HepG2 (cell line): ENCODE data around the gene THSD4. TPM values are rescaled to one million over a fixed set of nuclear protein-coding genes. Genes with fewer than 3 reads are reported as not detected.

ENCODE experiments used
- ATAC-seq: fragments of 200-7000 bp; cut with Tn5 transposase; 3 replicates; pipeline ENCODE4 v1.9.1; 2020; ENCODE audit warnings: mild to moderate bottlenecking, moderate library complexity
- BruUV-seq: library from RNA; stranded (reverse); fragments of 400-500 nt; replicated peaks from 2 replicates; lab custom pipeline; 2021; lab: Mats Ljungman, UMichigan
- CTCF ChIA-PET: fragments of 300-600 bp; formaldehyde crosslinking; extraction: SDS; loops from one replicate; lab custom pipeline; 2021; ENCODE audit warnings: low total read pairs, inconsistent platforms, low intra/inter-chr PET ratio; lab: Yijun Ruan, JAX
- POLR2A ChIA-PET: fragments of 350-600 bp; sonication (Branson Sonifier 250); formaldehyde crosslinking; loops from one replicate; lab custom pipeline; 2020; ENCODE audit warnings: antibody characterized with exemption, inconsistent platforms; lab: Yijun Ruan, JAX
- DNase-seq: peaks from one replicate; pipeline ENCODE4 v3.0.0-alpha.2; 2015; ENCODE audit warnings: low spot score
- FAIRE-seq: peaks from 3 replicates; lab custom pipeline; 2011; peaks lifted over from hg19 to GRCh38; lab: Jason Lieb, UNC
- H2AFZ ChIP-seq: one replicate; pipeline ENCODE4 v1.6.1; 2011; ENCODE audit warnings: low read length, inconsistent platforms
- H3K27ac ChIP-seq: fragments of 300-600 bp; 3 replicates; pipeline ENCODE4 v1.8.0; 2011; ENCODE audit warnings: mixed run types, mild to moderate bottlenecking, mixed read lengths, low read length, inconsistent platforms; ENCODE audit not compliant: insufficient read depth; ENCODE audit errors: extremely low read length
- H3K27me3 ChIP-seq, 2 experiments: fragments of 200-600 bp in 1 of 2; 2 replicates in 1 of 2; 3 replicates in 1 of 2; pipeline versions ENCODE4 v1.6.0 to v1.8.0; 2011; ENCODE audit warnings: low read length in 2 of 2, mild to moderate bottlenecking in 2 of 2, moderate library complexity in 2 of 2, inconsistent platforms in 1 of 2; ENCODE audit not compliant: insufficient read depth in 2 of 2, control insufficient read depth in 1 of 2
- H3K36me3 ChIP-seq, 2 experiments: fragments of 200-600 bp in 1 of 2; replicated peaks in 1 of 2; 2 replicates in 1 of 2; 3 replicates in 1 of 2; pipeline versions ENCODE4 v1.5.1 to v1.8.0; 2011; ENCODE audit warnings: low read length in 2 of 2, inconsistent platforms in 1 of 2; ENCODE audit not compliant: insufficient read depth in 2 of 2, control insufficient read depth in 1 of 2
- H3K4me1 ChIP-seq: 2 replicates; pipeline ENCODE4 v1.5.1; 2012; ENCODE audit warnings: low read length, inconsistent platforms; ENCODE audit not compliant: insufficient read depth
- H3K4me2 ChIP-seq: 2 replicates; pipeline ENCODE4 v1.6.0; 2011; ENCODE audit warnings: low read depth, low read length, inconsistent platforms
- H3K4me3 ChIP-seq, 3 experiments: fragments of 200-600 bp in 1 of 3; sonication (generic), shearing (Covaris generic) in 1 of 3; replicated peaks in 1 of 3; 2 replicates each; pipeline ENCODE4 v1.5.1; 2011 to 2016; ENCODE audit warnings: low read length in 3 of 3, inconsistent platforms in 2 of 3, low read depth in 2 of 3, mild to moderate bottlenecking in 2 of 3, control low read depth in 1 of 3, mixed read lengths in 1 of 3; ENCODE audit not compliant: insufficient read depth in 1 of 3
- H3K79me2 ChIP-seq: one replicate; pipeline ENCODE4 v1.6.1; 2011; ENCODE audit warnings: low read length, inconsistent platforms; ENCODE audit not compliant: insufficient read depth
- H3K9ac ChIP-seq: 2 replicates; pipeline ENCODE4 v1.6.0; 2011; ENCODE audit warnings: mild to moderate bottlenecking, low read depth, low read length, inconsistent platforms; ENCODE audit not compliant: insufficient read depth
- H3K9me3 ChIP-seq: 2 replicates; pipeline ENCODE4 v1.5.1; 2012; ENCODE audit warnings: mild to moderate bottlenecking, low read length
- H4K20me1 ChIP-seq: 2 replicates; pipeline ENCODE4 v1.6.0; 2011; ENCODE audit warnings: inconsistent platforms, mild to moderate bottlenecking, low read length, moderate library complexity; ENCODE audit not compliant: insufficient read depth
- GPBP1L1 ChIP-seq: sonication (generic); formaldehyde crosslinking; IDR thresholded peaks from 2 replicates; pipeline ENCODE4 v1.5.0; 2020; ENCODE audit warnings: mild to moderate bottlenecking, missing genetic modification reagents
- HNF1A ChIP-seq, 2 experiments: sonication (generic) in 1 of 2; formaldehyde crosslinking in 1 of 2; IDR thresholded peaks; 2 replicates each; pipeline versions ENCODE4 v1.4.0 to v1.6.1; 2016 to 2020; ENCODE audit warnings: borderline replicate concordance in 1 of 2, low read depth in 1 of 2, mild to moderate bottlenecking in 1 of 2, missing genetic modification reagents in 1 of 2
- MATR3 ChIP-seq: sonication (generic); formaldehyde crosslinking; IDR thresholded peaks from 2 replicates; pipeline ENCODE4 v1.4.0; 2020; ENCODE audit warnings: missing genetic modification reagents
- NFYB ChIP-seq: sonication (generic); formaldehyde crosslinking; IDR thresholded peaks from 2 replicates; pipeline ENCODE4 v1.4.0; 2020; ENCODE audit warnings: missing genetic modification reagents
- PCBP1 ChIP-seq: fragments of 200-400 bp; formaldehyde crosslinking; IDR thresholded peaks from 2 replicates; pipeline ENCODE4 v1.6.1; 2017; ENCODE audit warnings: mild to moderate bottlenecking, low read depth, low read length, borderline replicate concordance
- SP1 ChIP-seq, 2 experiments: fragments of 450-650 bp in 1 of 2; sonication (generic) in 1 of 2; formaldehyde crosslinking in 1 of 2; IDR thresholded peaks; 2 replicates each; pipeline versions ENCODE4 v1.4.0 to v1.6.1; 2016 to 2020; ENCODE audit warnings: missing genetic modification reagents in 1 of 2
- ZBTB34 ChIP-seq: sonication (generic); formaldehyde crosslinking; IDR thresholded peaks from 2 replicates; pipeline ENCODE4 v1.8.0; 2022; ENCODE audit warnings: mild to moderate bottlenecking, missing genetic modification reagents
- ZFP90 ChIP-seq: sonication (generic); formaldehyde crosslinking; IDR thresholded peaks from 2 replicates; pipeline ENCODE4 v1.8.0; 2022; ENCODE audit warnings: missing genetic modification reagents, mild to moderate bottlenecking, inconsistent platforms, borderline replicate concordance
- ZNF337 ChIP-seq: sonication (generic); formaldehyde crosslinking; IDR thresholded peaks from 2 replicates; pipeline ENCODE4 v1.5.1; 2020; ENCODE audit warnings: missing genetic modification reagents, low read depth, mild to moderate bottlenecking, borderline replicate concordance
- ZNF574 ChIP-seq: sonication (generic); formaldehyde crosslinking; IDR thresholded peaks from 2 replicates; pipeline ENCODE4 v1.4.0; 2020; ENCODE audit warnings: missing genetic modification reagents
- WGBS: methylation state at CpG from one replicate; pipeline ENCODE4 v1.1.6; 2017; ENCODE audit warnings: low lambda C conversion rate; 5-methylcytosine and 5-hydroxymethylcytosine counted together
- in situ Hi-C: cut with HindIII; loops from 2 replicates; pipeline ENCODE4 v1.10.0; 2017; ENCODE audit warnings: low pct_unique_long_range_greater_than_20kb; ENCODE audit not compliant: extremely low pct_ligation_motif_present
- intact Hi-C: fragments of 100-400 bp; cut with micrococcal nuclease; formaldehyde crosslinking; loops from one replicate; pipeline ENCODE4 v1.10.0; 2022; ENCODE audit not compliant: unreplicated experiment
- polyA plus RNA-seq, 8 experiments: library from polyadenylated mRNA; depleted of rRNA in 3 of 8; stranded (reverse) in 7 of 8; unstranded in 1 of 8; fragments of >200 nt; fragmentation: Illumina TruSeq in 4 of 8; extraction: Trizol in 4 of 8; gene quantifications; 2 replicates each; pipeline versions ENCODE4 v1.2.1 to v1.2.3, GENCODE V29; 2011 to 2016; ENCODE audit warnings: low read depth in 4 of 8, missing spikeins in 1 of 8, mixed read lengths in 1 of 8; ENCODE audit not compliant: insufficient read depth in 1 of 8
- total RNA-seq, 5 experiments: library from RNA; depleted of rRNA; stranded (reverse); fragments of >200 nt; fragmentation: Illumina TruSeq; extraction: Trizol; gene quantifications; 2 replicates each; pipeline ENCODE4 v1.2.3, GENCODE V29; 2016; ENCODE audit warnings: low read depth in 1 of 5

The THSD4 gene
- total and polyA plus RNA-seq, 2 of the 13 experiments (the other 11 are each of a cell fraction or from before 2014, with no cell fraction given): 0.07 to 0.21 TPM

- Histone ChIP-seq H3K4me1 (no peaks in the 10 kb centered on the region), H3K4me2 (no peak overlapping the region), H3K79me2 (no peaks in the 10 kb centered on the region), H2AFZ (no peak overlapping the region), H3K27me3 (no peaks in the 10 kb centered on the region), H4K20me1 (no peaks in the 10 kb centered on the region), H3K4me3 (no peak overlapping the region), H3K36me3 (no peaks in the 10 kb centered on the region), H3K27ac (no peak overlapping the region), H3K9me3 (no peaks in the 10 kb centered on the region), H3K9ac (no peak overlapping the region)
- CTCF ChIA-PET: no interaction called here
- no peak for DNase-seq
- in situ Hi-C loops: no loop called here
- no TSS peak for BruUV-seq
- 13% methylated on average over 11 of the region's 11 CpGs for WGBS
- POLR2A ChIA-PET: no interaction called here
- no peak for ATAC-seq
- no peak for FAIRE-seq
- intact Hi-C loops: no loop called here
- no peak for TF ChIP-seq NFYB (CRISPR knock-in tag)
- no peak for TF ChIP-seq ZFP90
- no peak for TF ChIP-seq SP1 (IDR thresholded peaks at IDR 0.05)
- no peak for TF ChIP-seq SP1 (CRISPR knock-in tag; IDR thresholded peaks at IDR 0.05)
- no peak for TF ChIP-seq PCBP1
- TF ChIP-seq ZNF574 (CRISPR knock-in tag): no peak
- TF ChIP-seq ZBTB34 (CRISPR knock-in tag): no peak
- no peak for TF ChIP-seq GPBP1L1
- TF ChIP-seq ZNF337: no peak
- no peak for TF ChIP-seq HNF1A (IDR thresholded peaks at IDR 0.05; ENCODE audit: low read depth)
- no peak for TF ChIP-seq HNF1A (CRISPR knock-in tag; IDR thresholded peaks at IDR 0.05; ENCODE audit: borderline replicate concordance)
- TF ChIP-seq MATR3 (CRISPR knock-in tag): no peak
These were observed 21.9 kb upstream of the THSD4 start for GRCh38 chr15:71093054-71094024.
